Nephron progenitor cell (in vitro differentiated cells): ENCODE measurements around the gene C19orf25.
A peak's percentile ranks its signal among the peaks of the same experiment; 100 is the strongest.

Experiments used
- DNase-seq: peaks from one replicate; pipeline ENCODE4 v3.0.0; 2021
- H3K27ac Mint-ChIP-seq: 2 replicates; pipeline ENCODE4 v1.8.0; 2021; ENCODE audit warnings: mild to moderate bottlenecking, moderate library complexity, mixed read lengths
- H3K27me3 Mint-ChIP-seq: 2 replicates; pipeline ENCODE4 v1.8.0; 2021; ENCODE audit warnings: mild to moderate bottlenecking, low read depth, mixed read lengths; ENCODE audit not compliant: poor library complexity
- H3K36me3 Mint-ChIP-seq: 2 replicates; pipeline ENCODE4 v1.8.0; 2021; ENCODE audit warnings: low read depth, mixed read lengths
- H3K4me1 Mint-ChIP-seq: 2 replicates; pipeline ENCODE4 v1.8.0; 2021; ENCODE audit warnings: mixed read lengths
- H3K4me3 Mint-ChIP-seq: 2 replicates; pipeline ENCODE4 v1.8.0; 2021; ENCODE audit warnings: mild to moderate bottlenecking, moderate library complexity, mixed read lengths
- H3K9me3 Mint-ChIP-seq: 2 replicates; pipeline ENCODE4 v1.8.0; 2021; ENCODE audit warnings: mild to moderate bottlenecking, moderate library complexity, mixed read lengths
- CTCF ChIP-seq: fragments of 200-600 bp; sonication (generic); IDR thresholded peaks from 2 replicates; pipeline ENCODE4 v1.5.0; 2021; ENCODE audit warnings: antibody characterized with exemption

The C19orf25 gene

GRCh38 chr19:1495051-1495798, 16.2 kb upstream of the C19orf25 start:
- DNase-seq: no peak
- no peaks in the 10 kb centered on the region for H3K36me3 Mint-ChIP-seq
- no peak for TF ChIP-seq CTCF
- no peak overlapping the region for H3K4me3 Mint-ChIP-seq
- peaks cover 7% of the 10 kb centered on the region for H3K9me3 Mint-ChIP-seq
- H3K27ac Mint-ChIP-seq: no peak overlapping the region
- H3K27me3 Mint-ChIP-seq: peaks cover 46% of the 10 kb centered on the region
- H3K4me1 Mint-ChIP-seq: peaks cover 10% of the 10 kb centered on the region

GRCh38 chr19:1494115-1494815, 15.2 kb upstream of the C19orf25 start:
- DNase-seq: no peak
- no peak for TF ChIP-seq CTCF
- no peaks in the 10 kb centered on the region for H3K9me3 Mint-ChIP-seq
- no peak overlapping the region for H3K4me3 Mint-ChIP-seq
- peaks cover 46% of the 10 kb centered on the region for H3K27me3 Mint-ChIP-seq
- no peaks in the 10 kb centered on the region for H3K36me3 Mint-ChIP-seq
- H3K27ac Mint-ChIP-seq: no peak overlapping the region
- peaks cover 15% of the 10 kb centered on the region for H3K4me1 Mint-ChIP-seq

- Mint-ChIP-seq H3K36me3 (no peaks in the 10 kb centered on the region), H3K27ac (no peak overlapping the region), H3K27me3 (peaks cover 46% of the 10 kb centered on the region), H3K9me3 (no peaks in the 10 kb centered on the region), H3K4me3 (peak overlapping the region; percentile 73), H3K4me1 (peaks cover 16% of the 10 kb centered on the region)
- no peak for DNase-seq
- TF ChIP-seq CTCF: no peak
Measured at GRCh38 chr19:1492474-1493006, 13.5 kb upstream of the C19orf25 start.

- H3K4me3 Mint-ChIP-seq: peak overlapping the region; percentile 73
- H3K36me3 Mint-ChIP-seq: no peaks in the 10 kb centered on the region
- H3K9me3 Mint-ChIP-seq: no peaks in the 10 kb centered on the region
- peaks cover 15% of the 10 kb centered on the region for H3K4me1 Mint-ChIP-seq
- DNase-seq: no peak
- no peak for TF ChIP-seq CTCF
- H3K27ac Mint-ChIP-seq: no peak overlapping the region
- peaks cover 46% of the 10 kb centered on the region for H3K27me3 Mint-ChIP-seq
Measured at GRCh38 chr19:1491849-1492170, 12.8 kb upstream of the C19orf25 start.

GRCh38 chr19:1491114-1491848, 12.3 kb upstream of the C19orf25 start, which contains the start of gene REEP6:
Gene REEP6 (plus strand): TSS chr19:1491181. CDS start chr19:1491270, 89 bp downstream.
- H3K9me3 Mint-ChIP-seq: no peaks in the 10 kb centered on the region
- peaks cover 11% of the 10 kb centered on the region for H3K4me1 Mint-ChIP-seq
- peak within 1 kb of the TSS; percentile 99 for H3K27ac Mint-ChIP-seq
- H3K4me3 Mint-ChIP-seq: peak within 1 kb of the TSS; percentile 86
- DNase-seq: no peak
- H3K27me3 Mint-ChIP-seq: peaks cover 43% of the 10 kb centered on the region
- TF ChIP-seq CTCF: no peak
- no peaks in the 10 kb centered on the region for H3K36me3 Mint-ChIP-seq
